Loucy (cell line): ENCODE results near the gene CEACAM21.

Experiments
- EZH2phosphoT487 ChIP-seq: fragments of 200-600 bp; IDR thresholded peaks from 2 replicates; pipeline ENCODE4 v1.6.1; 2018; ENCODE audit warnings: antibody characterized with exemption, mild to moderate bottlenecking, moderate library complexity, borderline replicate concordance
- TF ChIP-seq, protein P1 (sequence below): fragments of 200-600 bp; sonication (generic); conservative IDR thresholded peaks from 2 replicates; pipeline ENCODE4 v1.5.1; 2014; ENCODE audit warnings: mild to moderate bottlenecking, antibody characterized with exemption, low read length

DNA sequence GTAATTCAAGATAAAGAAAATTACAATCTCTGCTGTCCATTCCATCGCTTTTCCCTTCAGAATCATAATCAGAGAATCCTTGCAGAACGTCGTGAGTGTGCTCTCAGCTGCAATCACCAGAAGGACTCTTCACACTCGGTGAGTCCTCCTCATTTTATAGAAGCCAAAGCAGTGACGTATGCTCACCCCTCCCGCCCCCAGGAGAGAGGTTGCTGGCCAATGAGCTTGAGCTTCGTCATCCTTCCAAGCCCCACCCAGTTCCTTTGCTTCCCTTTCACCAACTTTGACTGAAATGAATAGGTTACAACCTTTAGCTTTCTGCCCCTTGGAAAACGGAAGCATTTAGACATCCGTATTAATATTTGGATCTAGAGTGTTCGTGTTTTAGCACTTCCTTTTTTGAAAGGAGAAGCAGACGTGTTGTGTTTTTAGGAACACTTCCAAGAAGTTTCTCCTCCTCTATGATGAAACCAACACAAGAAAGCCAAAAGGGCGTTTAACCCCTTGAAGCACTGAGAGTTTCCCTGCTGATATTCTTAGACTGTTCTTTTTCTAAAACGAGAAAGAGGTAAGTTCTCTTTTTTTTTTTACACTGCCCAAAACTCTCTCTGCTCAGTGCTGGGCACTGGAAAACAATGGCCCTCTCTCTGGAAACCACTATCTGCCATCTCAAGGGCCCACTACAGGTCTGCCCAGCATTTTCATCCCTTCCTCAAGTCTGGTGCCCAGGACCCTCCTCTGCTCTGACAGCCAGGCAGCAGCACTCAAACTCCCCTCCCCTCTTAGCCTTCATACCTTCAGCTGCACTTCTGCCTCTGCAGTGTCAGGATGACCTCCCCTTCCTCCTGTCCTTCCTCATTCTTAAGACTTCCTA is 44.3 kb upstream of the CEACAM21 start:
- no peak for TF ChIP-seq EZH2phosphoT487
- TF ChIP-seq, protein P1, sequence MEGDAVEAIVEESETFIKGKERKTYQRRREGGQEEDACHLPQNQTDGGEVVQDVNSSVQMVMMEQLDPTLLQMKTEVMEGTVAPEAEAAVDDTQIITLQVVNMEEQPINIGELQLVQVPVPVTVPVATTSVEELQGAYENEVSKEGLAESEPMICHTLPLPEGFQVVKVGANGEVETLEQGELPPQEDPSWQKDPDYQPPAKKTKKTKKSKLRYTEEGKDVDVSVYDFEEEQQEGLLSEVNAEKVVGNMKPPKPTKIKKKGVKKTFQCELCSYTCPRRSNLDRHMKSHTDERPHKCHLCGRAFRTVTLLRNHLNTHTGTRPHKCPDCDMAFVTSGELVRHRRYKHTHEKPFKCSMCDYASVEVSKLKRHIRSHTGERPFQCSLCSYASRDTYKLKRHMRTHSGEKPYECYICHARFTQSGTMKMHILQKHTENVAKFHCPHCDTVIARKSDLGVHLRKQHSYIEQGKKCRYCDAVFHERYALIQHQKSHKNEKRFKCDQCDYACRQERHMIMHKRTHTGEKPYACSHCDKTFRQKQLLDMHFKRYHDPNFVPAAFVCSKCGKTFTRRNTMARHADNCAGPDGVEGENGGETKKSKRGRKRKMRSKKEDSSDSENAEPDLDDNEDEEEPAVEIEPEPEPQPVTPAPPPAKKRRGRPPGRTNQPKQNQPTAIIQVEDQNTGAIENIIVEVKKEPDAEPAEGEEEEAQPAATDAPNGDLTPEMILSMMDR: no peak
